ENCODE results near the gene QRICH1. TPM values are rescaled to one million over a fixed set of nuclear protein-coding genes. Genes with fewer than 3 reads are reported as not detected.

The QRICH1 gene
- 100 to 1,000 TPM in 1 of 4 donors, 10 to 100 TPM in 3; 66.2 to 171 (median 81.8) TPM for total RNA-seq

GRCh38 chr3:49093853-49094767 is at the start of gene QRICH1:
Gene QRICH1, minus strand, starts transcription at chr3:49094071. Its CDS starts 17,054 bp downstream, at chr3:49077017.
- ATAC-seq, result peak; percentile 94
- Histone ChIP-seq H3K9me3 (no peaks in the 10 kb centered on the region), H3K4me3 (peak within 1 kb of the TSS; percentile 82 to 98), H3K27ac (peak within 1 kb of the TSS; percentile 93 to 98 (median 96)), H3K36me3 (peaks cover 0 to 39% of the 10 kb centered on the region in 2 donors), H3K4me1 (peaks cover 0 to 48% (median 19%) of the 10 kb centered on the region in 3 donors), H3K27me3 (no peaks in the 10 kb centered on the region)
- no peak for TF ChIP-seq EP300 (IDR thresholded peaks at IDR 0.05)
- TF ChIP-seq POLR2A (IDR thresholded peaks at IDR 0.05), result peak; percentile 62 to 72
- TF ChIP-seq CTCF (IDR thresholded peaks at IDR 0.05), result peak in 3 of 4 experiments; percentile 52 to 66 (median 53)
- TF ChIP-seq POLR2AphosphoS5 (IDR thresholded peaks at IDR 0.05), result peak; percentile 43
- WGBS, 2 donors (ENCODE audit: low coverage in 1 of 2), result 2% methylated on average over 8 of the region's 65 CpGs; no CpG with 5 or more reads in 1 of the 2 donors

- Histone ChIP-seq H3K27ac (no peak overlapping the region), H3K4me3 (no peak overlapping the region), H3K36me3 (no peaks in the 10 kb centered on the region), H3K27me3 (peaks cover 9% of the 10 kb centered on the region), H3K4me1 (no peaks in the 10 kb centered on the region), H3K9me3 (no peaks in the 10 kb centered on the region)
- WGBS, 2 donors (ENCODE audit: low coverage in 1 of 2), result 94 to 95% methylated on average over 2 of the region's 3 CpGs
- TF ChIP-seq POLR2AphosphoS5 (IDR thresholded peaks at IDR 0.05), result no peak
- no peak for TF ChIP-seq CTCF (IDR thresholded peaks at IDR 0.05)
- TF ChIP-seq POLR2A (IDR thresholded peaks at IDR 0.05), result no peak
- no peak for TF ChIP-seq EP300 (IDR thresholded peaks at IDR 0.05)
- no peak for ATAC-seq
Measured at GRCh38 chr3:49140080-49140479, 46.2 kb upstream of the QRICH1 start.

- peaks cover 0 to 10% of the 10 kb centered on the region in 2 donors for H3K36me3 ChIP-seq
- ATAC-seq, result no peak
- H3K9me3 ChIP-seq, result no peaks in the 10 kb centered on the region
- no peak overlapping the region for H3K4me3 ChIP-seq
- H3K27ac ChIP-seq, result no peak overlapping the region
- H3K4me1 ChIP-seq, result peaks cover 0 to 32% (median 21%) of the 10 kb centered on the region in 3 donors
- 60 to 80% methylated on average over 1 to 2 of the region's 4 CpGs for WGBS, 2 donors (ENCODE audit: low coverage in 1 of 2)
- no peak for TF ChIP-seq POLR2A (IDR thresholded peaks at IDR 0.05)
- TF ChIP-seq EP300 (IDR thresholded peaks at IDR 0.05), result no peak
- peaks cover 9% of the 10 kb centered on the region for H3K27me3 ChIP-seq
Measured at GRCh38 chr3:49135499-49135898, 41.6 kb upstream of the QRICH1 start.

- Histone ChIP-seq H3K9me3 (no peaks in the 10 kb centered on the region), H3K27me3 (peaks cover 9% of the 10 kb centered on the region), H3K4me3 (peak overlapping the region in 1 of 2 donors; percentile 78), H3K4me1 (peaks cover 0 to 40% (median 24%) of the 10 kb centered on the region in 3 donors), H3K27ac (peak overlapping the region in 3 of 4 donors; percentile 90 to 95 (median 91)), H3K36me3 (peaks cover 0 to 19% of the 10 kb centered on the region in 2 donors)
- WGBS, 2 donors (ENCODE audit: low coverage in 1 of 2), result 0 to 100% methylated on average over 1 of the region's 3 CpGs
- TF ChIP-seq POLR2A (IDR thresholded peaks at IDR 0.05), result no peak
- no peak for TF ChIP-seq EP300 (IDR thresholded peaks at IDR 0.05)
- TF ChIP-seq CTCF (IDR thresholded peaks at IDR 0.05), result no peak
- TF ChIP-seq POLR2AphosphoS5 (IDR thresholded peaks at IDR 0.05), result no peak
- no peak for ATAC-seq
Measured at GRCh38 chr3:49134471-49135265, 40.8 kb upstream of the QRICH1 start.

Data from gastroesophageal sphincter (tissue), 4 donors.